CD1c-positive myeloid dendritic cell (primary cell): ENCODE measurements around the gene RCAN1.
A peak's percentile ranks its signal among the peaks of the same experiment; 100 is the strongest.

Experiments used
- DNase-seq: peaks from one replicate; pipeline ENCODE4 v3.0.0-alpha.2; 2016; ENCODE audit errors: extremely low spot score

The RCAN1 gene

DNA sequence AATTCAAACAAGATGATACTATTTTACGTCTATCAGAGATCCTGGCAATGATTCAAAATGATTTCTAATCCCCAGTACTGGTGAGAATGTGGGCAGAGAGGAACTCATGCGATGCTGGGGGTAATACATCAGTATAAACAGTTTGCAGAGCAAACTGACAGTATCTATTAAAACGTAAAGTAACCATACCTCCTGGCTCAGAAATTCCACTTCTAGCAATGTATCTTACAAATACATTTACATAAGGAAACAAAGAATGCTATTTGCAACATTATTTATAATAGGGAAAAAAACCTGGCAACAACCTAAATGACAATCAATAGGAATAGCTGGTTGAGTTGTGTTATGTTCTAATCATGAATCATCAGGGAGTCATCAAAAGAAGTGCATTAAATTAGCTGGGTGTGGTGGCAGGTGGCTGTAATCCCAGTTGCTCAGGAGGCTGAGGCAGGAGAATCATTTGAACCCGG lies 15.9 kb downstream of the RCAN1 start:
- DNase-seq = no peak

DNA sequence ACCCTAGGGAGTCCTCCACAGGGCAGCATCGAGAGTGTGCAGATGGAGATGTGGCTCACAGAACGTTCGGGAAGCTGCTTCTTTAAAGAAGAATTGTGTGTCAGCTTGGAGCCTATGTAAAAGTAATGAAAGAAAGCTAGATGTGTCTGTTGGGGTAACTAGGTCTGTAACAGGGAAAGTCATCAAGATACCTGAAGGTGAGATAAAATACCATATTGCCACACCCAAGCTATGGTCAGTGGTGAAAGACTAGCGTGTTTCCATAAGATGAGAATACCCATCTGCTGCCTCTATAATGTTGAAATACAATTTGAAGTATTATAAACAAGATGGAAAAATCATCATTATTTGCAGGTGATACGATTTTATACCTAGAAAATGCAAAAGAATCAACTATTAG lies 17.5 kb downstream of the RCAN1 start:
- DNase-seq = no peak

DNA sequence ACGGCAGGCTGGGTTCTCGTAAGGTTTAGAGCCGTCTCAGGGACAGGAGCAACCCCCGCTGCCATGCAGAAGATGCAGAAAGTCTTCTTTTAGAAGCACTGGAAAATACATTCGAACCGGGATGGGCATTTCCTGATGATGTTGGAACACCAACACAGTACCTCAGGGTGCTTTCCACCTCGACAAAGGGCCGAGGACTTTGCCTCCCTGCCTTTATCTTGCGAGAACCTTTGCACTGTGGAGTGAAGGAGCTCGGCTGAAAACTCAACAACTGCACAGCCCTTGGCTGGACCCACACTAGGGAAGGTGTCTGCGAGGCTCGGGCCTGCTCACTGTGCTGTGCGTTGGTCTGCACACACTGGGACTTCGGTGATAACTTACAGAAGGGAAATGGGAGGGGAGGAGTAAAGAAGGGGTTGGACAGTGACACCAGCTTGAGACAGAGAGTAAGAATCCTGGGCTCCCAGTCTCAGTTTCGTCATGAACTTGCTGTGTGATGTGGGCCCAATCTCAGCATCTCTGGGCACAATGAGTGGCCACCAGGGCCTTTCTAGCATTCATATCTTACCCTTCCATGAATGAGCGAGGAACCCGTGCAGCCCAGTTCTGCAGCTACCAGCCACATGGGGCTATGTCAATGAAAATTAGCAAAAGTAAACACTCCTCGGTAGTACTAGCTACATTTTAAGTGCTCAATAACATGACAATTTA lies 18.2 kb downstream of the RCAN1 start:
- no peak for DNase-seq

DNA sequence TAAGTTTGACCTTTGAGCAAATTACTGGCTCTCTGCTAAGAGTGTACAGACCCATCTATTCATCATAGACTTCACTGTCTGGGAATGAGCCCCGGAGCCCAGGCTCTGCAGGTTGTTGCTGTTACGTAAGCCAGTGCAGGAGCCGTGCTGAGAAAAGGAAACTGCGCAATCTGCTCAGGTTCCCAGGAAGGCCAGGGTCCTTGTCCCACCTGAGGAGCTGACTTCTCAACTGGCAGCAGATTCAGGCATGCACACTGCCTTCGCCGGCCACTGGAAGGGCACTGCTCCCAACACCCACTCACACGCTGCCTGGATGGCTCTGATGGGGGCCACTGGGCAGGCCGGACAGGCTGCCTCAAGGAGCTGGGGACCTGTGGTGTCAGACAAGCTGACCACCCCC lies 19.5 kb downstream of the RCAN1 start:
- DNase-seq = no peak

DNA sequence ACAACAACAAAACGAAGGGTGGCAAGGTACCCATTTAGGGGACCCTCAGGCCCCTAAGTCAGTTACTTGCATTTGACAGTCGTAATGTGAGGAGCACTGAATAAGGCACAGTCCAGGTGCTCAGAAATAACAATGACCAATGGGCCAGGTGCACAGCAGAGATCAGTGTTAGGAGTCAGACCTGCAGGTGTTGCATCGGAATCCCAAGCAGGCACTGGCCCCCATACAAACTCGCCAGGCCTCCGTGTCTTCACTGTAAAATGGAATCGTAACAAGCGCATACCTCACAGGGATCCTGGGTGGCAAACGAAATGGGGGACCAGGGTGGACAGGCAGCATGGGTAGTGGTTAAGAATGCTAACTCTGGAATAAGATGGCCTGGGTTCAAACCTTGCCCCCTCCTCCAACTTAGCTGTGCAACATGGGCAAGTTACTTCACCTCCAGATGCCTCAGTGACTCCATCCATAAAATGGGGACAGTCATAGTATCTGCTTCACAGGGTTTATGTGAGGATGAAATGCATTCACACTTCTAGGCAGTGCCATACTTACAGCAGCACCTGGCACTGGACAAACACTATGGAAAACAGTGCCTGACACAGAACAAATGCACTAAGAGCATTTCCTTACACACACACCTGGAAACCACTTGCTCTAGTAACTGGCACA lies 20.2 kb downstream of the RCAN1 start:
- DNase-seq = no peak

DNA sequence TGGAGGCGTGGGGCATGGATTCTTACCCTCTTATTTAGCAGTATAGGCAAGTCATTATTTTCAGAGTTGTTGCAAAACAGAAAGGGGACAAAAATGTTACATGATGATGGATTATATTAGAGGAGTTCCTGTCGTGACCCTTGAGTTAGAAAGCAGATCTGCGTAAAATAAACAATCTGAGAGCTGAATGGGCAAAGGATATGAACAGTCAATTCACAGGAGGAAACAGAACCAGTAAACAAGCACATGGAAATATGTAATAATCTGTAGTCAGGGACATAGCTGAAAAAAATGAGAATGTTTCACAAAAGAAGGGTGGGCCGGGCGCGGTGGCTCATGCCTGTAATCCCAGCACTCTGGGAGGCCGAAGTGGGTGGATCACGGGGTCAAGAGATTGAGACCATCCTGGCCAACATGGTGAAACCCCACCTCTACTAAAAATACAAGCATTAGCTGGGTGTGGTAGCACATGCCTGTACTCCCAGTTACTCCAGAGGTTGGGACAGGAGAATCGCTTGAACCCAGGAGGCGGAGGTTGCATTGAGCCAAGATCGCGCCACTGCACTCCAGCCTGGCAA lies 20.9 kb downstream of the RCAN1 start:
- no peak for DNase-seq

DNA sequence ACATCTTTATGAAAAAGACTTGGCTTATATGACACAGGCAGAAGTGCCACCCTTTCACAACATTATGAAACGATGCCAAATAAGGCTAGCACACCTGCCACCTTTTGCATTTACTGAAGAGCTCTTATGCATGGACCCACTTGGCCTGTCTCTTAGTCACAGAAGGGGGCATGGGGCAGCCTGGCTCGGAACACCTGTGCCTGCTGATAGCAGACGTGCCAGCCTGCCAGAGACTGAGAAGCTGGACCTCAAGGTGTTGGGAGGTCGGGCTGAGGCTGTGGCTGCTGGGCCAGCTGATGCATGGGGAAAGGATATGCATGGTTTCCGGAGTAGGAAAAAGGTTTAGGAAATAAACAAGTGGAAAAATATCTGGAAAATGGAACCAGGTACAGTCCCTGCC lies 21.5 kb downstream of the RCAN1 start:
- no peak for DNase-seq

DNA sequence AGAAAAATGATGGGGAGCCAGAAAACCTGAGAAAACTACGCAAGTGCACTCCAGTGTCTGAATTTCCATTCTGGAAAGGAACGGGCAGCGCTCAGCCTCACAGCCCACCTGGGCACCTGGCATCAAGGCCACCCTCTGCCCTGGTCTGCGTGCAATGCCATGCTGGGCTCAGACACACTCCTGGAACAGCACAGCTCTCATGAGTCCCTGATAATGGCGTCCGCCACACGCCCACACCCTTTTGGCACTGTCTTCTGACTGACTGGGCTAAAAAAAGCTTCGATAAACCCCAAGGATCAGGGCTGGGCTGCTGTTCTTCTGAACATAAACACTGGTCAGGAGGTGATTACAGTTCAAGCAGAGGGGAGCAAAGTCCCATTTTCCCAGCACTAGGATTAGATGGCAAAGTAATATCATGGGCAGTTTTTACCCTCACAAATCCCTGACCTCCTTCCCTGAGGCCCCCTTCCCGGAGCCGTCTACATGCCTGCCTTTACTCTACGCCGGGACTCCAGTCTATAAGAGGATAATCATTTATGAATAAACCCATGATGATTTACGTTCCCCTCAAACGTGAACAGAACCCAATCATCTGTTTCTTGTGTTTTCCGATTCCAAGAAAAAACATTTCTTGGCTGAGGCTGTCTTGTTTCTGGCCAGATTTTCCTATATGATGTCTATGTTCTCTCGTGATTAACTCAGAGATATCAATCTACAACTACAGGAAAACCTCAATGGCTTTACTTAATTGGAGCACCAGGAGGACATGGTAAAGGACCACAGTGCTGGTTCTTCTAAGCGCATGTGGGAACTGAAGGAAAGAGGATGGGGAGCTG lies 22.6 kb downstream of the RCAN1 start:
- DNase-seq = no peak

DNA sequence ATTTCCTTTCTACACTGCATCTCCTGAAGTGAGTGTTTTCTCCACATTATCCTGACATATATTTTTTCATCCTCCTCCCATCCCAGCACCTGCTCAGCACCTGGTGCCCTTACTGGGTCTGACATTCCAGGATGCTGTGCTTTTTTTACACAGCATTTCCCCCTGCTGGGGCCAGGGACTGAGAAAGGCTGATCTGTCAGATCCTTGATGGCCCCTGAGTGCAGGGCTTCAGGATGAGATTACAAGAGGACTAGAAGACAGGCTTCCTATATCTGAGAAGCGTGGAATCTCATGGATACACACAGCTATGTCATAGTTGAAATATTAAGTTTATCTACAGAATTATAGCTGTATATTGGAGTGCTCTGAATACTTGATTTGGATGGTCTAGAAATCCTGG lies 24.4 kb downstream of the RCAN1 start:
- no peak for DNase-seq

DNA sequence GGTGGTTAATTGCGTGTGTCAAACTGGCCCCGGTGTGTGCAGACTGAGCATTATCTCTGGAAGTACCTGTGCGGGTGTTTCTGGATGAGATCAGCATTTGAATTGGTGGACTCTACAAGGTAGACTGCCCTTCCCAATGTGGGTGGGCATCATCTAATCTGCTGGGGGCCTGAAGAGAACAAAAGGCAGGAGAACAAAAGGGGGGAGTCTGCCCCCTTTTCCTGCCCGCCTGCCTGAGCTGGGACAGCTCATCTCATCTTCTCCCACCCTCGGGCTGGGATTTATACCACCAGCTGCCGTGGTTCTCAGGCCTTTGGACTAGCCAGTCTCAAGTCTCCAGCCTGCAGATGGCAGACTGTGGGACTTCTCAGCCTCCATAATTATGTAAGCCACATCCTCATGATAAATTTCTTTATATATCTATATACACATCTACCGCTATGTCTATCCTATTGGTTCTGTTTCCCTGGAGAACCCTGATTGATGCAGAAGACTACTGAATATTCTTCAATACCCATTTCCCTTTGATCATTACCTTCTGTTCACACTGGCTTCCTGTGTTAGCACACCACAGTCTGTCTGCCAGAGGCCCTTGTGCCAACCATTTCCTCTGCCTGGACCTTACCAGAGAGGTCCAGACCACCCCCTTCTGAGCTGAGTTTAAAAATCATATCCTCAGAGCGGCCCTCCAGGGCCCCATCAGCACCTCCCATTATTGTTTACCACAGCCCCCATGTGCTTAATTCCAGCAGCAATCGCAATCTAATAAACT lies 25.2 kb downstream of the RCAN1 start:
- DNase-seq = no peak

DNA sequence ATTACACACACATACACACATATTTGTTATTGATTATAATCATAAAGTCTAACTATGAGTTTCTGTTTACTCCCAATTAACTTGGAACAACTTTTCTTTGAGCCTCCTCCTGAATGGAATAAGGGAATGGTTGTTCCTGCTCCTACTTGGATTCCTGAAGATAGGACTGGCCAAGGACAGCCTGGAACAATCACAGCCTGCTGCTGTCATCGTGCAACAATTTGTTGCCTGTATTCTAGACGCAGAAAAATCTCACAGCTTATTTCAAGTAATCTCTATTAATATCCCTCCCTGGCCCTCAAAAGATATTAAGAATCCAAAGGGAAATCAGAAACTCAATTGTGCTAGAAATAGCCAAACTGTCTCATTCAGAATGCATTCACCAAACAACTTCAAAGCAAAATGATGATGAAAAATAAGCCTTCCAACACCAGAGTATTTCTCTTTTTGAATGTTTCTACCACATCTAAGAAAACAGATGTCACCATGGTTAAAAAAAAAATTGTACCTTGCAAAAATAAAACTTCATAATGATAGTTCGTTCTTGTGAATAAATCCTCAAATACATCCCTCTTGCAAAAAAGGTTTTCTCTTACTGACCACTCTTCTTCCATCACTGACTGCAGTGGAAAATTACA lies 30.9 kb downstream of the RCAN1 start:
- DNase-seq = no peak

DNA sequence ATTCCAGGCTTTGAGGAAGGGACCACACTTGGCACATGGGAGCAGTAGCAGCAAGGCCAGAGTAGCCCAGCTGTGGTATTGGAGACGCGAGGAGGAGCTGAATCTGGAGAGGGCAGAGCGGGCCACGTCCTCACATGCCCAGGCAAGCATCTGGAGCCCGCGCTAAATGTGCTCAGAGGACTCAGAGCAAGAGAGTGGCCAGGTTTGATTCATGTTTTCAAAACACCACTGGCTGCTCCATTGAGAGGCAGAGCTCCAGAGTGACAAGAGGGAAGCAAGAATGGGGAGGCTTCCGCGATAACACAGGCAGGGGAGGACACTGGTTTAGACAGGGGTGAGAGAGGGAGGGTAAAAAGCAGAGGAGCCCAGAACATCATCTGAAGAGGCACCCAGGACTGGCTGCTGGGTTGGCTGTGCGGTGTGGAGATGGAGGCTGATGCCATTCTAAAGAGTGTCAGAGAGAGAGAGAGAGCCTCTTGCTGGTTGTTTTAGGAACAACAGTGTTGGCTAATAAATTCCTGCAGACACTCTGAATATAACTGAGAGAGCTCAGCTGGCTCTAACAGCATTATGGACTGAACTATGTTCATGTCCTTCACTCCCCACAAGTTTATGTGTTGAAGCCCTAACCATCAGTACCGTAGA lies 32.3 kb downstream of the RCAN1 start:
- DNase-seq = peak; percentile 57

DNA sequence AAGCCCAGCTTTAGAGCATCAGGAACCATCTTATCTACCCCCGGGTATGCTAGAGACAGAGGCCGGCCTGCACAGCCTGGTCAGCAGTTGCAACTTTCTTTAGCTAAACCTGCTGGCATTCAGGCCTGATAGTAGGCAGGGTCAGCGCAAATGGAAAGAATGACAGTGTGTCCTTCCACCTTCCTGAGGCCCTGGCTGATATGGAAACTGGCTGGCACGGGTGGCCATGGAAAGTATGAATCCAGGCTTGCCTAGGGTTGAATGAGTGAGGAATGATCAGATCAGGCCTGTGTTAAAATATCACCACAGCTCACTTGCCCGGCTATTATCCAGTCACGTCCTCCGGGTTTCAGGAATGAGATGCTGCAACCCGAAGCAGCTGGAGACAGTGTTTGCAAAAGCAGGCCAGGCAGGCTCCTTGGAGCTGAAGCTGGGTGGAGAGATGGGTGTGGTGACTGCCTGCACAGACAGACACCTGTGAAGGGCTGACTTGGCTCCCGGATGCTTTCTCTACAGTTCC lies 34.7 kb downstream of the RCAN1 start:
- DNase-seq = no peak

DNA sequence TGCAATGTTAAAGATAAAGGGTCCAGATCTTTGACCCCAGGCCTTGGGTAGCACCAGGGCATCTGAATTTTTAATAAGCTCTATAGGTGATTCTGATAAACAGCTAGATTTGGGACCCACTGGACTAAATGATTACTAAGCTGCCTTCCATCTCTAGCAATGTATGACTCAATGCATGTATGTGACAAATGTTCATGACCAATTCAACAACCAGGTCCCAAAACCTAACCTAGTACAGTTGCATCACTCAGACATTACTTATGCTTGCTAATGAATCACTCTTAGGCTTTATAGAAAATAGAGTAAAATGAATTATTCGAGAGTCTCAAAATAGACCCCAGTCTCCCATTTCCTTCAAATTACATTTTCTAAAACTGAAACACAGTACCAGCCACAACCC lies 35.5 kb downstream of the RCAN1 start:
- peak; percentile 3 for DNase-seq

DNA sequence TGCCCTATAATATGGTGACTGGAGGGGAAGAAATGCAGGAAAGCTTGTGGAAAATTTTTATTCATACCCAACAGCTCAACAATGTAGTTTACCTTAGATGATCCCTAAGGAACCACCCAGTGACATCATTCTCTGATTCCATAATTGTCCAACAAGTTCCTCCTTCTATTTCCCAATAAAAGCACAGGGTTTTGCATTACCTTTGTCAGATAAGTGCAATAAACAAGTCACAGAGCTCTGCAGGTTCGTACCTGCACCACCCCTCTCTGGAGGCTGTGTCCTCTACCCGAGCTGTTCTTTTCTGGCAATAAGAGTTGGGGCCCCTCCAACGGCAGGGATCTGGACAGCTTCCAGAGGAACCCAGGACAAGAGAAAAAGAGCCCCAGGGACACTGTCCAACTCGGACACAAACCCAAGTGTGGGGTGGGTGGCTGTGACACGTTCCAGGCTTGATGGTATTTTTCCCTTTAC lies 38.8 kb downstream of the RCAN1 start:
- no peak for DNase-seq

DNA sequence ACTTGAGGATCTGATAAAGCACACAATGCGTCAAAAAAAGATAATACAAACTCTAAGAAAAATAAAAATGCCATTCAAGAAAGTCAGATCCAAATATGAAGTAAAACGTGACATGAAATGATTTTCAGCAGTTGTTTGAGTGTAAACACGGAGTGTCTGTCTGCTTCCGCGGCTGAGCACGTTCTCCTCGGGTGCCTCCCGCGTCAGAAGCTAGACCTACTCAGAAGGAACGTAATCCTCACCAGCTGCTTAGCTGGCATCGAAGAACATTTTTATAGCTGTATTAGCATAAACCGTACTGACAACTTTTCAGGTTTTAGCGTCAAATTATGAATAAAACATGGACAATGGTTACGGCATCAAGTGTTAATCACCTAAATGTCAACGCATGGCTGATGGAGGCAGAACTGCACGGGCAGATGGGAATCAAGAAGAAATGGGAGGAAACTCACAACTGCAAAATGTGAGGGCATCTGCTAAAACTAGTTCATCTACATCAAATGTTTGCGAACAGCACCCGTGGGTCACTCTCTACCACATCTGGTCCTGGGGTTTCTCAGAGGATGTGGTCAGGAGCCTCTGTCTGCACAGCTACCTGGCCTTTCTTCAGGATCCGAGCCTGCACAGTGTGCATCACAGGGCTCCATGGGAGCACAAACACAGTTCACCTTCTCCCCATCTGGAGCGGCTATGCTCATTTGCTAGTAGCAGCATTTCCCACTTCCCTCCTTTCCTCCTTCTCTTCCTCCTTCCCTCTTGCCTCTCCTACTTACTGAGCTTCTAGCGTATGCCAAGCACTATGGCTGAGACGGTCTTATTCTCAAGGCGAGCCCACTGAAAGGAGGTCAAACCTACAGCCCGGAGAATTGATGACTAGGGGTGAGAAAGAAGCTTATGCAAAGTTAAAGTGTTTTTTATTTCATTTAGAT lies 40.0 kb downstream of the RCAN1 start:
- no peak for DNase-seq

DNA sequence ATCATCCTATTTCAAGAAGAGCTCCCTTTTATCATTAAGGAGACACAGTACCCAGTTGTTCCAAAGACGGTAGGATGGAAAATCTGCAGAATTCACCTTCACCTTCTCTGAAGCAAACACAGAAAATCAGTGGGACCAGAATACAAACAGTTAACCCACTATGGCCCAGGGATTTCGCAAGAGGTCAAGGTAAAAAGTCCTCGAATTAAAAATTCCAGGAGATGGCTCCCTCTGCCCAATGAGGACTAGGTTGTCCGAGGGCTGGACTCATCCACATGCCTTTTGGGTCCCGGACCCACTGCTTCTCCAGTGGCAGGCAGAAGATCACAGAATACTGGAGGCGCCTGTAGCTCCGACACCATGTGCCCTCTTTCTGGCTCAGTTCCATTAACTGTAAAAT lies 42.9 kb downstream of the RCAN1 start:
- no peak for DNase-seq

DNA sequence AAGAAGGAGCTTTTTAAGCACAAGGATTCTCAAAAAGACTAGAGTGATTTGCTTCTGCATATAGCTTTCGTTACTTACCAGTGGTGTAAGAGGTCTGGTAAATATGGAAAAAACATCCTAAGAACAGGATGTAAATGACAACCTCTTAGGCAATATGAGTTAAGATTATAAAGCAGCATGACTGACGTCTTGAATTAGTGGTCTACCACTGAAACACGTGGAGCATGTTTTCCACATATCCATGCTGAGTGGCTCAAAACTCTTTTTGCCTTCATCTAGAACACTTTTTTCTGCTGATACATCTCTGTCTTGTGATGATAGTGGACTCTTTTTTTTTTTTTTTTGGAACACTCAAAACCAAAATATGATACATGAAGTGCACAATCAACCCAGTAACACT lies 44.6 kb downstream of the RCAN1 start:
- peak; percentile 18 for DNase-seq

DNA sequence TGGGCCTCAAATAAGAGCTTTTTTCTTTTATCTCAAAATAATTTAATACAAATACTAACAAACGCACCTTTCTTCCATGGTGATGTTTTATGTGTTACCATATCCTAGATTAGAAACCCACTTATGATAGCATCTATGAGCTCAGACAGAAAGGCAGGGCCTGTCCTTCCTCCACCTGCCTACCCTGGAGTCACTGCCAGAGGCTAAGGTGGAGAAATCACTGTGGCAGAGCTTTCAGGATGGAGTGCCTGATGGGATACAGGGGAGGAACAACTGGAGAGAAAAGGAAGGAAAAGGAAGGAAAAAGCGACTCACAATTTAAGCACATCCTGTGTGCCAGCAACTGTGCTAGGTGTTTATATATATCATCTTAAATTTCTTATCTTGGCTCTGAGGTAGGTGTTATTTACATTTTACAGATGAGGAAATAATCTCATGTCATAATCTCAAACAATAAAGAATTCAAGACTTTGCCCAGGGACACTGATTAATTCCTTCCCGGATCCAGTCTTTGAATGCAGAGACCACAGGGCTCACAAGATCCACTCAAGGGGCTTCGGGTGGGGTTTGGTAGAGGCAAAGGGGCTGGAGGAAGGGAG lies 45.4 kb downstream of the RCAN1 start:
- no peak for DNase-seq
